SU-DHL-6 (cell line): ENCODE data around the gene ZNF469.

Experiments used
- EZH2phosphoT487 ChIP-seq: fragments of 200-600 bp; sonication (generic), shearing (Covaris generic); conservative IDR thresholded peaks from 2 replicates; pipeline ENCODE4 v1.6.1; 2018; ENCODE audit warnings: mild to moderate bottlenecking, antibody characterized with exemption, low read length, moderate library complexity, mixed read lengths
- TF ChIP-seq, protein P1 (sequence below): fragments of 200-600 bp; sonication (generic); IDR thresholded peaks from one replicate; pipeline ENCODE4 v1.5.1; 2017; ENCODE audit warnings: antibody characterized with exemption, mild to moderate bottlenecking, low read length, moderate library complexity; ENCODE audit not compliant: insufficient read depth, poor library complexity, severe bottlenecking

DNA sequence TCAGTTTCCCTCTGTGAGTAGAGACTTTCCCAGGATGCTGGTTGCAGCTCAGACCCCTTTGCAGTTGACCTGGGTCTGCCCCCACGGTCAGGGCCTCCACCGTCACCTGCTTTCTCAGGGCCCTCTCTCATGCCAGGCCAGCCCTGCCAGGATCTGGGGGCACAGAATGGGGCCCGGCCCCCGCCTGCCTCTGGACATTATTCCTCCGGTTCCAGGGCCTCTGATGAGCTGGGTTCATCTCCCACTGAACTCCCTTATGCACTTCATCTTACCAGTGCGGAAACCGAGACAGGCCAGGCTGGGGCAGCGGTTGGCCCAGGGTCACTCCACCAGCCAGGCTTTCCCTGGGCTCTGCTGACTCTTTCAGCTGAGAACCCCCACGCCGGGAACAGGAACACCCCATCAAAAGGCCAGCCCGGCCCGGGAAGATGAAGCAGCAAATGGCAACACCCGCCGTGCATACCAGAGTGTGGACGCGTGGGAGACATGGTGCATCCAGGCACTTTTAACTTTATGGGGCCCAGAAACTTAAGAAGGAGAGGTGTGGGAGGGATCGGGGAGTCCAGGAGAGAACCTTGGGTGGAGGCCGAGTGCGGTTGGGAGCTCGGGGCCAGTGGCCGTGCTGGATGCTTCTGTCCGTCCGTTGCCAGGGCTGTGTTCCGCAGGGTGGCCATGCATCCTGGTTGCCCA, 19.9 kb downstream of the ZNF469 start:
- no peak for TF ChIP-seq EZH2phosphoT487
- TF ChIP-seq, protein P1, sequence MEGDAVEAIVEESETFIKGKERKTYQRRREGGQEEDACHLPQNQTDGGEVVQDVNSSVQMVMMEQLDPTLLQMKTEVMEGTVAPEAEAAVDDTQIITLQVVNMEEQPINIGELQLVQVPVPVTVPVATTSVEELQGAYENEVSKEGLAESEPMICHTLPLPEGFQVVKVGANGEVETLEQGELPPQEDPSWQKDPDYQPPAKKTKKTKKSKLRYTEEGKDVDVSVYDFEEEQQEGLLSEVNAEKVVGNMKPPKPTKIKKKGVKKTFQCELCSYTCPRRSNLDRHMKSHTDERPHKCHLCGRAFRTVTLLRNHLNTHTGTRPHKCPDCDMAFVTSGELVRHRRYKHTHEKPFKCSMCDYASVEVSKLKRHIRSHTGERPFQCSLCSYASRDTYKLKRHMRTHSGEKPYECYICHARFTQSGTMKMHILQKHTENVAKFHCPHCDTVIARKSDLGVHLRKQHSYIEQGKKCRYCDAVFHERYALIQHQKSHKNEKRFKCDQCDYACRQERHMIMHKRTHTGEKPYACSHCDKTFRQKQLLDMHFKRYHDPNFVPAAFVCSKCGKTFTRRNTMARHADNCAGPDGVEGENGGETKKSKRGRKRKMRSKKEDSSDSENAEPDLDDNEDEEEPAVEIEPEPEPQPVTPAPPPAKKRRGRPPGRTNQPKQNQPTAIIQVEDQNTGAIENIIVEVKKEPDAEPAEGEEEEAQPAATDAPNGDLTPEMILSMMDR: no peak
